HG02571 (cell line): ENCODE data around the gene AHCYL2.
"Not testable (repeated sequence)": the region's sequence is repeated elsewhere in the genome, so short reads cannot be mapped to it uniquely, and the experiment has no call there.

Experiments
- ATAC-seq: cut with Tn5 transposase; IDR thresholded peaks from one replicate; pipeline ENCODE4 v1.9.1; 2021; ENCODE audit warnings: mild to moderate bottlenecking, moderate library complexity; ENCODE audit not compliant: unreplicated experiment

Gene AHCYL2

GRCh38 chr7:129240119-129240820 lies 15.4 kb downstream of the AHCYL2 start:
- no peak for ATAC-seq

DNA sequence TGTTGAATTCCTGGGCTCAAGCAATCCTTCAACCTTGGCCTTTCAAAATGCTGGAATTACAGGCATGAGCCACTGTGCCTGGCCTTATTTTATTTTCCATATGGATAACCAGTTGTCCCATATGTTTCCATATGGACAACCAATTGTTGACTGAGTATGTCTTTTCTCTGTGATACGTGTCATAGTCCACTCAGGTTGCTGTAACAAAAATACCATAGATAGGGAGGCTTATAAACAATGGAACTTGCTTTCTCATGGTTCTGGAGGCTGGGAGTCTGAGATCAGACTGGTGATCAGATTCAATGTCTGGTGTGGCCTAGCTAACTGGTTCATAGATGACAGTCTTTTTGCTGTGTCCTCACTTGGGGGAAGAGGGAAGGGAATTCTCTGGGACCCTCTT lies 19.4 kb downstream of the AHCYL2 start:
- no peak for ATAC-seq

DNA sequence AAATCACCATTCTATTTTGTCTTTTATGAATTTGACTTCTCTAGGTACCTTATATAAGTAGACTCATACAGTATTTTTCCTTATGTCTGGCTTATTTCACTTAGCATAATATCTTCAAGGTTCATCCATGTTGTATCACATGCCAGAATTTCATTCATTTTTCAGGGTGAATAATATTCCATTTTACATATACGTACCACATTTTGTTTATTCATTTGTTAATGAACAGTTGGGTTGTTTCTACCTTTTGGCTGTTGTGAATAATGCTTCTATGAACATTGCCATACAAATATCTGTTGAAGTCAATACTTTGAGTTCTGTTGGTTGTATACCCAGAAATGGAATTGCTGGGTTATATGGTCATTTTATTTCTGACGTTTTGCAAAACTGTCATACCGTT lies 20.7 kb downstream of the AHCYL2 start:
- ATAC-seq: no peak

GRCh38 chr7:129247087-129247486 lies 22.3 kb downstream of the AHCYL2 start:
- no peak for ATAC-seq

DNA sequence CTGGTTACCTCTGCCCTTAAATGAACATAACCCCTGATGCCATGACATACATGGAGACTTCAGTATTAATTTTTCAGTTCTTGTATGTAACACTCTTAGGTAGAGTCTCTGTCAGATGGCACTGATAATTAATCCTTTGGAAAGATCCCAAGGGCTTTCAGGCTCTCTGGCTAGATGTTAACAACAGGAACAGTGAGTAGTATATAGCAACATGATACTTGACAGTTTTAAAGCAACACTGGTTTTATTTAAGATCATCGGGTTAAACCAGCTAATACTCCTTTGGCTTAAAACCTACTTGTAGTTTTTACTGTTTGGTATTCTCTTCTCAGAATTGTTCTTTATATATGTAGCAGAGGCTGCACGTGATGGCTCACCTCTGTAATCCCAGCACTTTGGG lies 27.3 kb downstream of the AHCYL2 start:
- ATAC-seq: no peak

DNA sequence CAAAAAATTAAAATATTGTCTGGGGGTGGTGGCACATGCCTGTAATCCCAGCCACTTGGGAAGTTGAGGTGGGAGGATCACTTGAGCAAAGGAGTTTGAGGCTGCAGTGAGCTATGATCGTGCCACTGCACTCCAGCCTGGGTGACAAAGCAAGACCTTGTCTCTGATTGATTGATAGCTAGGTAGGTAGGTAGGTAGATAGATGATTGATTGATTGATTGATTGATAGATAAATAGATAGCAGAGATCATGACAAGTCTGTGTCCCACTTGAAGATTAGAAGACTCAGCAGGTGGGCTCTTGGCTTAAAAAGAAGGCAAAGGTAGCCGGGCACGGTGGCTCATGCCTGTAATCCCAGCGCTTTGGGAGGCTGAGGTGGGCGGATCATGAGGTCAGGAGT lies 27.8 kb downstream of the AHCYL2 start:
- ATAC-seq: not testable (repeated sequence)

GRCh38 chr7:129255800-129256199 lies 31.0 kb downstream of the AHCYL2 start:
- ATAC-seq: no peak

GRCh38 chr7:129256221-129256620 lies 31.4 kb downstream of the AHCYL2 start:
- no peak for ATAC-seq

GRCh38 chr7:129257168-129257567 lies 32.3 kb downstream of the AHCYL2 start:
- no peak for ATAC-seq

DNA sequence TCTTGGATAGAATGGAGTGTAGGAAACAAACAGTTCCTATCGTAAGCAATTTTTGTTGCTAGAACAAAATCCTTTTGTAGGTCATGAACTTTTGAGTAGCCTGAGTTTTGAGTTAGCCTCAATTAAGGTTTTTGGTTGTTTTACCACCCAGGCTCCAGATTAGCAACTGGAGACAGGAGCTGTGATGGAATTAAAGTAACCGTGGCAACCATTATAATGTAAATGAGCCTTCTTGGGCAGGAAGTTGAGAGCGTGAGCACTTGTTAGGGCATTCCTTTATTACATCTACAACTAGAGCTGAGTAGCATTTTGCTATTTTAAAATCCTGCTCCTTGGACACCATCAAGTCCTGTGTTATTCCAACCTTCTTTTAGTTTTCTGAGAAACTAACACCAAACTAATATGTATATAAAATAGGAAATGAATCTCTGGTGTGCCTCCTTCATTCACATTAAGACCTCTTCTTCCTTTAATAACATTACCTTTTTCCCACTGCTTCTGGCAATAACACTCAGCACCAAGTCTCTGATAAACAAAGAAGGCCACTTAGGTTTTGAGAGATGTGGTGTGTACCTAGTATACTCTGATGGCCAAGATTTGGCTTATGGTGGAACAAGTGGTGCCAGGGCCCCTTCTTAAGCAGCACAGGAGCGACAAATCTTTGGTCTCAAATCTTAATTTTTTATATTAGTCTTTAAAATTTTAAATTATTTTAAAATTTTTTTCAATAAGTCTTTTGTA lies 34.0 kb downstream of the AHCYL2 start:
- no peak for ATAC-seq

GRCh38 chr7:129262324-129262723 lies 37.5 kb downstream of the AHCYL2 start:
- no peak for ATAC-seq

DNA sequence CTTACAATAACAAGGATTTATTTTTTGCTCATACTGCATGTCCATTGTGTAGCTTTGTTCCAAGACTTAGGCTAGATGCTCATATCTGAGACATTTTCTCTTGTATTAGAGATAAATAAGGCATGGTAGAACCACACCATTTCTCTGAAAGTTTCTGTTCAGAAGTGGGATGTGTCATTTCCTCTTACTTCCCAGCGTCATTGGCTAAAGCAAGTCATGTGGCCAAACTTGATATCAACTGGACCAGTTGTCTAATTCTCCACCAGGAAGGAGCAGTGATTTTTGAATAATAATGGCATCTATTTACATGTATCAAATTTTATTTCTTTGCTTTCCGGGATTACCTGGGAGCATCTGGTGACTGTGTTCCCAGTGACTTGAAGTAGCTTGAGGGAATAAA lies 38.3 kb downstream of the AHCYL2 start:
- no peak for ATAC-seq

DNA sequence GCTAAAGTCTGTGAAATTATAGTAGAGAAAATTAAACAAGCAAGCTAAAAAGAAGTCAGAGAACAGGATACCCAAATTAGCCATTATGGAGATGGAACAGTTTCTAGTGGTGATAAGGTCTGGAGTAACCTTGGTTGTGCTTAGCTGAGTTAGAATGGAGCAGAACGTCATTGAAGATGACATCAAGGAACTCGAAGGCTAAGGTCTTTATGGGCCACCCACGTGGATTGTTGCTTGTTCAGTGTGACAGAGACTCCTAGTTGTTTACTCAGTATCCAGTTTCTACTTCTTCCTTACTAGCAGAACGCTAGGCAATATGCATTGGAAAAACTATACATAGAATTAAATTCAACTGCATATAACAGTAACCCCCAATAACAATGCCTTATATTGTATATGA lies 39.7 kb downstream of the AHCYL2 start:
- ATAC-seq: no peak

DNA sequence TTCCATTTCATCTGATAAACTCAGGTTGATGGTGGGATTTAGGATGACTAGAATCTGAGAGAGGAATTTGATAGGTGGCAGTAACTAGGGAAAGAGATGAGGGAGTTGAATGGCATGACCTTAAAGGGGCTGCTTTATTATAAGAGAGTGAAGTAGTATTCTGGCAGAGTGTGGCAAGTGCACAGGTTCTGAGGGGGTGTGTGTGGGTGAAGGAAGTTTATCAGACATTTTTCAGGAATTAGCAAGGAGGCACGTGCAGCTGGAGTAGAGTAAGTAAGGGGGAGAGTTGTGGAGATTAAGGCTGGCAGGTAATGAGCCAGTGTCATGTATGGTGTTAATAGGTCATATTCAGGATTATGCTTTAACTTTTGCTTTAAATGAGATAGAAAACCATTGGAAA lies 40.5 kb downstream of the AHCYL2 start:
- no peak for ATAC-seq

GRCh38 chr7:129266181-129266580 lies 41.4 kb downstream of the AHCYL2 start:
- no peak for ATAC-seq

- ATAC-seq: no peak
These were observed 45.2 kb downstream of the AHCYL2 start for GRCh38 chr7:129270077-129270476.

DNA sequence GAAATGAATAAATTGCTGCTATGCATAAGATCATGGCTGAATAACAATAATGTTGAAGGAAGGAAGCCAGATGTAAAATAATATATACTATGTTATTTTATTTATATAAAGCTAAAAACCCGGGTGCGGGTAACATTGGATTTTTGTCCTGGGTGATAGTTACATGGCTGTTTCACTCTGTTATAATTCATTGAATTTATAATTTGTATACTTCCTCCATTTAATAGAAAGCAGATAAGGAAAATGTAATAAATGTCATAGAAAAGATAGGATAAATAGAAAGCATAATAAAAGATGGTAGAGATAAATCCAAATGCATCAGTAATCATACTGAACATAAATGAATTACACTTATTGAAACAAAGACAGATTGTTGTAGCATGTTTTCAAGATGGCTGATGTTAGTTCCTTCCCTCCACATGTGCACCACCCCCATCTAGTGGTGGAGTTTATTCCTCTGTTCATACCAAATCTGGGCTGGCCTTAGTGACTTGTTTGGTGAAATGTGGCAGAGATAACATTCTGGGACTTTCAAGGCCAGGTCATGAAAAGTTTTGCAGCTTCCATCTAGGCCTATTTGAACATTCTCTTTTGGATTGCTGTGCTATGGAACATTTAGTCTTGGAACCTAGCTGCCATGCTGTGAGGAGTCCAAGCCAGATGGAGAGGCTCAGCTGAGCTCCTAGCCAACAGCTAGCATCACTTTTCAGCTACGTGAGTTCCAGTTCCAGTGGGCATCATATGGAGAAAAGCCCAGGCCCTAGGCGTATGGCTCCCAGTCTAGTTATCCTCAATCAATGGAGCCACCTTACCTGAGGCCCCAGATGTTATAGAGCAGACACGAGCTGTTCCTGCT lies 46.9 kb downstream of the AHCYL2 start:
- no peak for ATAC-seq

GRCh38 chr7:129273936-129274335 lies 49.1 kb downstream of the AHCYL2 start:
- ATAC-seq: no peak

- no peak for ATAC-seq
These were observed 52.8 kb downstream of the AHCYL2 start for GRCh38 chr7:129277629-129278028.

GRCh38 chr7:129278688-129279087 lies 53.9 kb downstream of the AHCYL2 start:
- ATAC-seq: no peak

- ATAC-seq: no peak
These were observed 54.9 kb downstream of the AHCYL2 start for GRCh38 chr7:129279757-129280156.

DNA sequence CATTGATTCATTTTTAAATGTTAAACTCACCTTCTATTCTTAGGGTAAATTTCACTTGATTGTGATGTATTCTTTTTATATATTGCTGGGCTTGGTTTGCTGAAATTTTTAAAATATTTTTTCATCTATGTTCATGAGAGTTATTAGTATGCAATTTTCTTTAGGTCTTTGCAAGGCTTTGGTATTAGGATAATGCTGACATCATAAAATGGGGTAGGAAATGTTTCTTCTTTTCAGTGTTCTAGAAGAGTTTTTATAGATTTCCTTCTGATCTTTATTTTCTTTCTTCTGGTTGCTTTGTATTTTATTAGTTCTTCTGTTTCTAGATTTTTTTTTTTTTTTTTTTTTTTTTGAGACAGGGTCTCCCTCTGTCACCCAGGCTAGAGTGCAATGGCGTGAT lies 56.3 kb downstream of the AHCYL2 start:
- no peak for ATAC-seq
